Thymus (tissue), 11 donors: Measurements from ENCODE around the gene EPHB2. TPM values are rescaled to one million over a fixed set of nuclear protein-coding genes. Genes with fewer than 3 reads are reported as not detected.
"Not testable (repeated sequence)": the region's sequence is repeated elsewhere in the genome, so short reads cannot be mapped to it uniquely, and the experiment has no call there.

Source experiments
- DNase-seq, 9 donors: peaks; one replicate each; pipeline ENCODE4 v3.0.0-alpha.2; 2013; ENCODE audit warnings: low spot score in 9 of 9, low read depth in 6 of 9, missing footprints in 1 of 9
- H3K27ac ChIP-seq, 2 donors: one replicate each; pipeline ENCODE4 v1.5.1; 2013; ENCODE audit warnings: control low read depth in 1 of 2, low read depth in 1 of 2, low read length in 1 of 2, mild to moderate bottlenecking in 1 of 2, moderate library complexity in 1 of 2
- H3K27me3 ChIP-seq, 2 donors: one replicate each; pipeline ENCODE4 v1.5.1; 2013; ENCODE audit warnings: low read length in 1 of 2; ENCODE audit not compliant: control insufficient read depth in 2 of 2, insufficient read depth in 1 of 2
- H3K36me3 ChIP-seq, 2 donors: one replicate each; pipeline ENCODE4 v1.5.1; 2013; ENCODE audit warnings: low read length in 1 of 2, mild to moderate bottlenecking in 1 of 2, moderate library complexity in 1 of 2; ENCODE audit not compliant: control insufficient read depth in 2 of 2, insufficient read depth in 2 of 2
- H3K4me1 ChIP-seq, 2 donors: one replicate each; pipeline ENCODE4 v1.5.1; 2013; ENCODE audit warnings: low read length in 2 of 2; ENCODE audit not compliant: control insufficient read depth in 2 of 2, insufficient read depth in 2 of 2
- H3K4me3 ChIP-seq, 2 donors: one replicate each; pipeline ENCODE4 v1.5.1; 2013; ENCODE audit warnings: low read length in 2 of 2, control low read depth in 1 of 2, mild to moderate bottlenecking in 1 of 2
- H3K9me3 ChIP-seq, 2 donors: one replicate each; pipeline ENCODE4 v1.5.1; 2013; ENCODE audit warnings: low read length in 1 of 2, mild to moderate bottlenecking in 1 of 2; ENCODE audit not compliant: control insufficient read depth in 2 of 2, insufficient read depth in 1 of 2
- WGBS: extraction: QIAGEN DNeasy Blood & Tissue Kit; methylation state at CpG from one replicate; pipeline ENCODE4 v1.1.7; 2013; 5-methylcytosine and 5-hydroxymethylcytosine counted together
- polyA plus RNA-seq: library from polyadenylated mRNA; stranded (reverse); fragments of 200-250 nt; gene quantifications from one replicate; pipeline ENCODE4 v1.2.3, GENCODE V29; 2013
- total RNA-seq: library from RNA; stranded (reverse); fragments of 120-200 nt; gene quantifications from one replicate; pipeline ENCODE4 v1.2.4, GENCODE V29; 2013
- donor health status: healthy.

The EPHB2 gene
- total and polyA plus RNA-seq, 2 donors: 1.6 to 2.6 TPM

- H3K27ac ChIP-seq: no peak overlapping the region
- no peak for DNase-seq
- 68% methylated on average over 12 of the region's 12 CpGs for WGBS
- no peak overlapping the region for H3K4me3 ChIP-seq
- peaks cover 0 to 4% of the 10 kb centered on the region in 2 donors for H3K27me3 ChIP-seq
- no peaks in the 10 kb centered on the region for H3K36me3 ChIP-seq
- no peaks in the 10 kb centered on the region for H3K9me3 ChIP-seq
- no peaks in the 10 kb centered on the region for H3K4me1 ChIP-seq
Observed at GRCh38 chr1:22702296-22703085, 8.1 kb upstream of the EPHB2 start.

GRCh38 chr1:22704440-22705067, 6.1 kb upstream of the EPHB2 start:
- Histone ChIP-seq H3K27me3 (peaks cover 6 to 24% of the 10 kb centered on the region in 2 donors), H3K9me3 (no peaks in the 10 kb centered on the region), H3K4me3 (no peak overlapping the region), H3K4me1 (no peaks in the 10 kb centered on the region), H3K27ac (no peak overlapping the region), H3K36me3 (no peaks in the 10 kb centered on the region)
- peak; percentile 23 to 68 (median 38) for DNase-seq
- WGBS: 82% methylated on average over 2 of the region's 2 CpGs

GRCh38 chr1:22705586-22705985, 5.1 kb upstream of the EPHB2 start:
- Histone ChIP-seq H3K27me3 (peaks cover 17 to 33% of the 10 kb centered on the region in 2 donors), H3K9me3 (no peaks in the 10 kb centered on the region), H3K27ac (no peak overlapping the region), H3K4me3 (no peak overlapping the region), H3K36me3 (no peaks in the 10 kb centered on the region), H3K4me1 (no peaks in the 10 kb centered on the region)
- no peak for DNase-seq

- H3K27me3 ChIP-seq: peaks cover 21 to 33% of the 10 kb centered on the region in 2 donors
- DNase-seq, H3K27ac ChIP-seq, H3K4me3 ChIP-seq, H3K9me3 ChIP-seq, H3K4me1 ChIP-seq, H3K36me3 ChIP-seq: not testable (repeated sequence)
- WGBS: 95% methylated on average over 4 of the region's 4 CpGs
Observed at GRCh38 chr1:22706100-22706499, 4.5 kb upstream of the EPHB2 start.

- Histone ChIP-seq H3K27me3 (peaks cover 43 to 57% of the 10 kb centered on the region in 2 donors), H3K27ac (no peak overlapping the region), H3K9me3 (no peaks in the 10 kb centered on the region), H3K4me3 (no peak overlapping the region), H3K4me1 (no peaks in the 10 kb centered on the region), H3K36me3 (no peaks in the 10 kb centered on the region)
- no peak for DNase-seq
Observed at GRCh38 chr1:22708777-22709176, 1.9 kb upstream of the EPHB2 start.

GRCh38 chr1:22709227-22709626, 1.4 kb upstream of the EPHB2 start:
- 87% methylated on average over 3 of the region's 3 CpGs for WGBS
- Histone ChIP-seq H3K27ac (no peak overlapping the region), H3K4me1 (no peaks in the 10 kb centered on the region), H3K36me3 (no peaks in the 10 kb centered on the region), H3K4me3 (no peak overlapping the region), H3K9me3 (no peaks in the 10 kb centered on the region), H3K27me3 (peaks cover 43 to 61% of the 10 kb centered on the region in 2 donors)
- no peak for DNase-seq

GRCh38 chr1:22709891-22710700, 543 bp upstream of the EPHB2 start:
- Histone ChIP-seq H3K36me3 (no peaks in the 10 kb centered on the region), H3K9me3 (no peaks in the 10 kb centered on the region), H3K4me1 (no peaks in the 10 kb centered on the region), H3K4me3 (peak overlapping the region in 1 of 2 donors; percentile 47), H3K27me3 (peaks cover 43 to 62% of the 10 kb centered on the region in 2 donors), H3K27ac (no peak overlapping the region)
- DNase-seq: peak in 2 of 9 donors; percentile 8 to 33
- 6% methylated on average over 50 of the region's 50 CpGs for WGBS

GRCh38 chr1:22711071-22711470, 432 bp downstream of the EPHB2 start:
- Histone ChIP-seq H3K27me3 (peaks cover 46 to 66% of the 10 kb centered on the region in 2 donors), H3K36me3 (no peaks in the 10 kb centered on the region), H3K4me1 (no peaks in the 10 kb centered on the region), H3K4me3 (peak overlapping the region in 1 of 2 donors; percentile 47), H3K9me3 (no peaks in the 10 kb centered on the region), H3K27ac (no peak overlapping the region)
- WGBS: 1% methylated on average over 60 of the region's 60 CpGs
- no peak for DNase-seq
